Inferior parietal cortex (tissue), 1 donor: ENCODE results near the gene PSTPIP1.

Source experiments
- DNase-seq: peaks from one replicate; pipeline ENCODE4 v3.0.0-alpha.2; 2016; ENCODE audit errors: extremely low spot score

The PSTPIP1 gene

DNA sequence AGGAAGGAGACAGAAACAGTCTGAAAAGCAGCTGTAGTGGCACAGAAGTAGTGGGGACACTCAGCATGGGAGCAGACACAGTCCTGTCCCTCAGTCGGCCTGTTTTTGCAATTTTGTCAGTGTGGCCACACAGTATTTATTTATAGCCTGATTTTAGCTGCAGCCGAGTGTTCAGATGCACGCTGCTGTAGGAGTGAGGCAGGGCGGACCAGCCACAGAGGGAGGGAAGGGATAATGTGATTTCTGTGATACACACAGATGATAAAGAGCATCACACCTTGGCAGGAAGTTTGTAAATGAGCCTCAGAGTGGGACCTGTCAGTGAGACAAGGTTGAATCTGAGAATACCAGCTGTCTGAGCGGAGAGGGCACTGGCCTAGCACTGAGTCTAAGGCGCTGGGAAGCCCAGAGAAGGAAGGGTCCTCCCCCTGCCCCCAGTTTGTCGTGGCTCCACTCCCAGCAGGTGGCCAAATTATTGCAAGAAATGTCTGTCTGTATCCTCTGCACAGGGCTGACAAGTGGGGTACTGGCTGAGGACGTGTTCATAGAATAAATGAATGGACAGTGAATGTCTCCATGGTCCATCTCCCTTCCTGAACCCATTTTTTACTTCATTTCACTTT, 3.8 kb downstream of the PSTPIP1 start:
- DNase-seq = no peak

DNA sequence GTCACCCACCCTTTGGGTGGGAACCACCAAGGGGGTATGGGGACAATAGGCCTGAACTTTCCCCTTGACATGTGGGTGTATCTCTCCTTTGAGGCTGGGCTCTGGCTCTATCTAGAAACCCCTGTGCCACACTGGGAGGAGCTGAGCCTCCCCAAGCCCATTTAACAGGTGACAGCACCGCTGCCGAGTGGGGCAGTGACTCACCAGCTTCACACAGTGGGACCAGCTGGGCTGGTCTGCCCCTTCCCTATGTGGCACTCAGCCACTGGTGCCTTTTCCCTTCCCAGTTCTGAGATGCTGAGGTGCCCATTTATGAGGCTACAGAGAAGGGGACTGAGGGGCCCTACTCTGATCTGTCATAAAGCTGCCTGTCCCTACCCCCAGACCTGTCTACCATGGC, 5.1 kb downstream of the PSTPIP1 start:
- DNase-seq = no peak

DNA sequence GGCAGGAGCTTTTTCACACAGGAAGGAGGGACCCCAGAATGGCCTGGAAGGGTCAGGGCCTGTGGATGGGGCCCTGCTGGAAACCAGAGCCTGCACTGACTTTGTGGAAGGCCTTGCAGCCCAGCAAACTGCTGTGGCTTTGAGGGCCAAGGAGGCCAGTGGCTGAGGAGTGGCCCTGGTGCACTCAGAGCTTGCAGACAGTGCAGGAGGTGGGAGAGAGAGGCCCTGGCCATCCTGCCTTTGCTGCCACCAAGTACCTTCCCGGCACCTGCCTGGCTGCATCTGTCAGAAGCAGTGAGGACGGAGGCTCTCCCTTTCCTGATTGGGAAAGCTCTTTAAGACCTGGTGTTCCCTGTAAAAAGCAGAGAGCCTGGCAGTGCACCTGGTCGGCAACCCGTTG, 6.4 kb downstream of the PSTPIP1 start:
- DNase-seq = no peak

DNA sequence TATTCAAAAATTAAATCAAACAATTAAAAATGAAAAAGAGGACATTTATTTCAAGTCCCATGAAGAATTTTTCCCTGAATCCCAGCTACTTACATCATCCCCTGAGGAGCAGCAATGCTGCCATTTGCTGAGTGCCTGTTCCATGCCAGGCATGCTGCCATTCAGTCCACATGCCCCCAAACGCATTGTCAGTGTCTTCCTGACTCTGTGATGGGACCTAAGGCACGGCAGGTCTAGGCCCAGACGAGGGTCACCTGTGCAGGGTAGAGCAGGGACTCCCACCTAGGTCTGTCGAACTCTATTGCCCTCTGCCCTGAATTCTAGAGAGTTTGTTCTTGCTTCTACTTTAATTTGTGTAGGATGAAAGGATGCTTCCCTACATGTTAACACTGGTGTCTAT, 7.0 kb downstream of the PSTPIP1 start:
- DNase-seq = no peak

DNA sequence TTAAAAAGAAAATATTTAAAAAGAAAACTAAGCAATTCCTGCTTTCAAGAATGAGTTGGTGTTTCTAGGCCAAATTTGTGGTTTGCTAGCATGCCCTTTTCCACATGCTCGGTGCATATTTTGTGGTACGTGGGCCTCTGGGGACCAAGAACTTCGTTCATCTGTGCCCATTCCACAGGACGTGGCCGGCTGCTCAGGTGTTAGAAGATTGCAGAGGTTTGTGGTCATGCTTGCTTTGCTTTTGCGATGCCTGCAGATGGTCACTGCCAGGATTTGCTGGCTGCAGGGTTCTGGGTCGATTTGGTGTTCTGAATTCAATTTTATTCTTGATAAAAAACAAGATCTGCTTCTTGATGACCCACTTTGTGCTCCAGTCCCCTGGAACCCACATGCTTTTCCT, 7.5 kb downstream of the PSTPIP1 start:
- DNase-seq = no peak

DNA sequence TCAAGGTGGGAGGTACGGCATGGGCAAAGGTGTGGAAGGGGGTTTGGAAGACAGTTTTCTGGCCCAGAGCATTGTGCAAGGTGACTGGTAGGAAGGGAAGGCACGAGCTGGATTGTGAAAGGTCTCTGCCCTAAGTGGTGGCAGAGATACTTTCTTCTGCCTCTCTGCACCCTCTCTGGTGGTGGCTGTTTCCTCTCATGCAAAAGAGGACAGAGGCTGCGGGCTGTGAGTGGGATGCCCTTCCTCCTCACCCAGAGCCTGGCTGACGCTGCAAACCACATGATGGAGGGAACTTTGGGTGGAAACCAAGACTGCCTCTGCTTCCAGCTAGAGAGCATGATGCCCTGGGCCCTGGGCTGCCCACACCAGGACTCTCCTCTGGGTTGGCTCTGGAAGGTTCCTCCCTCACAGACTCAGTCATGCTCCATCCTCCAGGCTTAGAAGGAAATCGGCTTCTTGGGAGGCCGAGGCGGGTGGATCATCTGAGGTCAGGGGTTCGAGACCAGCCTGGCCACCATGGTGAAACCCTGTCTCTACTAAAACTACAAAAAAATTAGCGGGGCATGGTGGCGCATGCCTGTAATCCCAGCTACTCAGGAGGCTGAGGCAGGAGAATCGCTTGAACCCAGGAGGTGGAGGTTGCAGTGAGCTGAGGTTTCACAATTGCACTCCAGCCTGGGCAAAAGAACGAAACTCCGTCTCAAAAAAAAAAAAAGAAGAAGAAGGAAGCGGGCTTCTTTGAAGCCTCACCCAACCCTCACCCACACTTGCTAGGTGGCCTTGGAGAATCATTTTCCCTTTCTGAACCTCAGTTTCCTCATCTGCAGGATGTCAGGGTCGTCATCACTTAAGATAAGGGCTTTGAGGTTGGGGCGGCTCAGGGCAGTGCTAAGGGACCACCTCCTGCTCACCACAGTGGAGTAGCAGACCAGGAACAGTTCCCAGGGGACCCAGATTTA, 8.3 kb downstream of the PSTPIP1 start:
- DNase-seq = no peak

DNA sequence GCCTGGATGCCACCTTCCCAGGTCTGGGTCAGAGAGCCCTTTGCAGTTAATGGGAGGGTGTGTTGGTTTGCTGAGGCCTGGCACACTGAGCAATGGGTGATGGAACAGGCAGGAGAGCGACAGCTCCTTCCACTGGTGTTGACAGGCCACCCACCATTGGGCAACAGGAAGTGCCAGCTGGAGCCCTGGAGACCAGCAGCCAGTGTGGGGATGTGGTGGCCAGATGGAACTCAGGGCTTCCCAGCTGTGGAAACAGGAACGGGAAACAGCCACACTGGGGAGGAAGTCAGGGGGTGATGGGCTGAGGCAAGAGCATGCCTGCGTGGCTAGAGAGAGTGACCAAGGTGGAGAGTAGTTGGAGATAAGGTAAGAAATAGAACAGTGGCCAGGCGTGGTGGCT, 9.3 kb downstream of the PSTPIP1 start:
- DNase-seq = no peak

DNA sequence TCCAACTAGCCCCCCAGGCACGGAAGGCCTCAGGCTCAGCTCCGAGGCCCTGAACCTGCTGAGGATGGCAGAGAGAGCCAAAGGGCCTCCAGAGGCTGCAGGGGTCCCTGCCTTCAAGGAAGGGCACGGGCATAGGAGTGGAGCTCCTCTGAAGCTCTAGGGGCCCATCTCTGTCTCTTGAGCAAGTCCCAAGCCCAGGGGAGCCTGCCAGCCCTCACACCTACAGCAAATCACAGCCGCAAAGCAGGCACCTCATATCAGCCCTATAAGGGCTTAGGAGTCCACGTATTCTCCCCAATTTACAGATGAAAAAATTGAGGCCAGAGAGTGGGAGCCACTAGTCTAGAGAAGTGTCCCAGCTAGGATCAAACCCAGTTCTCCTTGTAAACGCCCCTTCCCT, 14.2 kb downstream of the PSTPIP1 start:
- no peak for DNase-seq

DNA sequence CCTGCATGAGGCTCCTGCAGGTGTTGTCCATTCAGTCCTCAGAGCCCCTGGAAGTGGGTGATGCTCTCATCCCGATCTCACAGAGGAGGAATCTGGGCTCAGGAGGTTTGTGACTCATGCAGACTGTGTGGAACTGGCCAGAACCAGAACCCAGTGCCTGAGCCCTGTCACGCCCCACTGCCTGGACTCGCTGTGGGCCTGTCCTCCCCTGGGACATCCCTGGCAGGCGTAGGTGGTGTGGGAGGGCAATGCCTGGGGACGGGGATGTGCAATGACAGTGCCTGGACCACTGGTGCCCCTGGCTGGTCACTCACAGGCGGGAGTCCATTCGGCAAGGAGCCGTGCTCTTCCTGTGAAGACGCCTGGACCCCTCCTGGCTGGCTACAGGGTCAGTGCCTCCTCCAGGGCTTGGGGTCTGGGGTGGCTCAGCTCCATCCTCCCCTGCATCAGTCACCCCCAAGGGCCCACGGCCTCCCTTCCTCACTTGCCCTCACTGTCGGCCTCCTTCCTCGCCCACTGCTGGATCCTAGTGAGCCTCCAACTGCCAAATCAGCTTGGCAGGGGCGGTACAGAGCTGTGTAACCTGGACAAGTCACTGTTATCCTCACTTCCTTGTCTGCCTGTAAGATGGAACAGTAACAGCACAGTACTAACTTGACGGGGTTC, 14.9 kb downstream of the PSTPIP1 start:
- no peak for DNase-seq

DNA sequence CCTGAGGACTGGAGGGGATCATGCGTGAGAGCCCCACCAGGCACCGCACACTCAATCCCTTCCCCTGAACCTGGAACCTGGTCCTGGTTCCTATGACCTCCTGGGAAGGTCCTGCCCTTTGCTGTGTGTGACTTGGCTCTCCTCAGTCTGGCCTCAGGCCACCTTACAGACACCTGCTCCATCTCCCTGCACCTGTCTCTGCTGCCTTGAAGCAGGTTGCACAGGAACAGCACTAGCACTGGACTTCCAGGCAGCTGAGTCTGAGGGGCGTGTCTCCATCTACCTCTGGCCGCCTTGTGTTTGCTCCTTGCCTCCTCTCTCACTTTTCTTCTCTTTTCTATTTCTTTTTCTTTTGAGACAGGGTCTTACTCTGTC, 15.4 kb downstream of the PSTPIP1 start:
- DNase-seq = no peak

DNA sequence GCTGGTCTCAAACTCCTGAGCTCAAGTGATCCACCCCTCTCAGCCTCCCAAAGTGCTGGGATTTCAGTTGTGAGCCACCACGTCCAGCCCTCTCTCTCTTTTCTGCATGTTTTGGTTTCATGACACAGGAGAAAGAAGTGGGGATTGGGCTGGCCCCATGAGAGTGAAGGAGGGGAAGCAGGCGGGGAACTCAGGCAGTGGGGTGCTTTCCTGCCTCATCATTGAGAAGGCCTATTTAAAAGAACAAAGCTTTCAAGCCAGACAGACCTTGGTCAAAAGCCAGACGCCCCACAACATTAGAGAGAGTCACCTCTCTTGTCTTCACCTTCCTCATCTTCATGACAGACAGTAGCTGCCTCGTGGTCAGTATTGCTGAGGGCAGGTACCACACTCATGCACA, 15.9 kb downstream of the PSTPIP1 start:
- no peak for DNase-seq

DNA sequence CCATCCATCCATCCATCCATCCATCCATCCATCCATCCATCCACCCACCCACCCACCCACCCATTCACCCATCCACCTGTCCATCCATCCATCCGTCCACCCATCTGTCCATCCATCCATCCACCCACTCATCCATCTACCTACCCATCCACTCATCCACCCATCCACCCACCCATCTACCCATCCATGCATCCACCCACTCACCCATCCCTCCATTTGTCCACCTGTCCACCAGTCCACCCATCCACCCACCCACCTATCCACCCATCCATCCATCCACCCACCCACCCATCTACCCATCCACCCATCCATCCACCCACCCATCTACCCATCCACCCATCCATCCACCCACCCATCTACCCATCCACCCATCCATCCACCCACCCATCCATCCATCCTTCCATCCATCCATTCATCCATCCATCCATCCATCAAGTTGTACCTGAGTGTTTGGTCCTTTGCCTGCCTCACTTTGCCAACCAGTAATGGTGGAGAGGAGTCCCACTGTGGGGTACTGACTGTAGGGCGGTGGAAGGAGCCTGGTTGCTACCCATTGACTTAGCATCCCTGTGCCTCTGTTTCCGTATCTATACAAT, 17.3 kb downstream of the PSTPIP1 start:
- DNase-seq = no peak

DNA sequence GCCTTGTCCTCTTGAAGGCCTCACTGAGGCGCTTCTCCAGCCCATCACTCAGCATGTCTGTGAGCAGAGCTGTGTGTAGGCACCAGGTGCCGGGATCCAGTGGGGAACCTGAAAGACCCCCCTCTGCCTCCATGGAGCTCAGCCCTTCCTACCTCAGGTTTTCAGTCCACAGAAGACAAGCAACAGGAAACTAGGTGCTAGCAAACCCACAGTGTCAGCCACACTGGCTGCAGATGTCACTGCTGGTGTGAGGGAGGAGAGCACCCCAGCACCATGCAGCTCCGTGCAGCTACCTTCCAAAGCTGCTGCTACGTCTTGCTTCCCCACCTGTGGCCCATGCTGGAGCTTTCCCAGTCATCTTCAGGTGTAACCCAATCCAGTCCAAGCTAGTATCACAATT, 17.9 kb downstream of the PSTPIP1 start:
- DNase-seq = no peak

DNA sequence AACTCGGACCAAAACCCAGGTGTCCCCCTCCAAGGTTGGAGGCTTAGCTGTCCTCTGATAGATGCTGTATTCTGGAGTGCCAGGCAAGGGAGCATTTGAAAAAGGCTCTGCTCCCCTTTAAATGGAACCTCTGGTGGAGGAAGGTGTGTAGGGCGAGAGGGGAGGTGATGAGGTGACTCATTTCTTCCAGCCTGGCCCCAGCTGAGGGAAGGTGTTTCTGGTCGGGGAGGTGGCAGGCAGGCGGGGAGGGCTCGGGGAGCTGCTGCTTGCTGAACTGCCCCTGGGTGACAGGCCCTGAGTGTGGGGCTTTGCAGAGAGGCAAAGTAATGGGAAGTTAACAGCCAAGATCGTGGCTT, 18.8 kb downstream of the PSTPIP1 start:
- DNase-seq = no peak

DNA sequence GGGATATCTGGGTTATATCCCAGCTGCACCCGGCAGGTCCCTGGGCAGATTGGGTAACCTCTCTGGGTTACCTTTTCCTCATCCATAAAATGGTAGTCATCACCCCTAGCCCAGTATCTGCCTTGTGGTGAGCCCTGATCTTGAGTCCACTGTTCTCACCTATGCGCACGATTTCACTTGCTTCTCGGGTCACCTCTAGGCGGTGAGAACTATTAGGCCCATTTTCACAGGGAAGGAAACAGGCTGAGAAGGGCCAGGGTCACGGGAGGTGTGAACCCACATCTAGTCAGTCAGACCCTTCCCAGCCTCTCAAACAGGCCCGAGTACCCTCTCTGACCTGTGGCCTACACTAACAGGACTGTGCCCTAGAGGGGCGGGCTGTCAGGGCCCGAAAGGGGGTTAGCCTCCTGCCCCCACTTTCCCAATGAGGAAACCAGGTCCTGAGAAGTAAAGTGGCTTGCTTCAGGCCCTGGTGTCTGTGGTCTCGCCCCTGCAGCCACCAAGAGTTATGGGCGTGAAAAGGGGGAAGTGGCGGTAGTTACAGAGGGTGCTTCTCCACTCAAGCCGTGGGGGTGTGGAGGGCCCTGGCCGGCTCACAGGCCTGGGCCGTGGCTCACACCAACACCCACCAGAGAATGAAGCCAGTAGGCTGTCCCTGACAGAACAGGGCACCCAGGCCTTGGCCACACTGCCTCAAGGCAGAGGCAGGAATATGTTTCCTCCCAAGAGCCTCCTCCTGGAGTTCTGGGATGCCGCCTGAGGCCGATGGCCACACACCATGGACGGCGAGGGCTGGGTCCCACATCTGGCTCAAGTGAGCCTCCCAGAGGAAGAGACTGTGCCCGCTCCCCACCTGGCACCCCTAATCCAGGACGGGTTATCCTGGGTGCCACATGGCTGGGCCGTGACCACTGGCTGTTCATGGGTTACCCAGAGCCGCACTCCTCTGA, 19.5 kb downstream of the PSTPIP1 start:
- no peak for DNase-seq

DNA sequence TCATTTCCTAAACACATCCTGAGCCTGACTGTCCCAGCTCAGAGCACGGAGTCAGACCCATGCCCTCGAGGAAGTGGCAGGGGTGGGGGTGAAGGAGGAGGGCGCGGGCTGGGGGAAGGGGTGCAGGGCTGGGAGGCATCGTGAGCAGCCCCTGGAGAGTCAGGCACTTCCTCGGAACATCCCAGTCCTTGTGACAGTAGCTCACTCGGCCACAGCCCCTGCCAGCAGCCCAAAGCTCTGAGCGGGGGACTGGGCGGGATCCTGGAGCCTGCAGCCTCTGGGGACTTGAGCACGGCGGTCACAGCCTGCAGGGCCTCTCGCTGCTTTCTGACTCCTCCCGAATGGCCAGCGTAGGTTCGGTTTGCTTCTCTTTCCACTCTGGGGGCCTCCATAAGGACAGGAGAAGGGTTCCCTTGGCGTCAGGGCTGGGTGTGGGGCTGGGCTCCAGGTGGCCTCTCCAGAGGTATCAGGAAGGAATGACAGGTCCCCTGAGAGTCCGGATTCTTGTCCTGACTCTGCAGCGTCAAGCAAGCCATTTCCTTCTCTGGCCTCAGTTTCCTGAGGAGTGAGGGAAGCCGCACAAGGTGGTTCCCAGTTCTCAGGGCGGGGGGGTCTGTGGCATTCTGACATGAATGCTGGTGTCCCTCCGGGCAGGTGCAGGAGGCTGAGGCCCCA, 20.9 kb downstream of the PSTPIP1 start:
- no peak for DNase-seq

DNA sequence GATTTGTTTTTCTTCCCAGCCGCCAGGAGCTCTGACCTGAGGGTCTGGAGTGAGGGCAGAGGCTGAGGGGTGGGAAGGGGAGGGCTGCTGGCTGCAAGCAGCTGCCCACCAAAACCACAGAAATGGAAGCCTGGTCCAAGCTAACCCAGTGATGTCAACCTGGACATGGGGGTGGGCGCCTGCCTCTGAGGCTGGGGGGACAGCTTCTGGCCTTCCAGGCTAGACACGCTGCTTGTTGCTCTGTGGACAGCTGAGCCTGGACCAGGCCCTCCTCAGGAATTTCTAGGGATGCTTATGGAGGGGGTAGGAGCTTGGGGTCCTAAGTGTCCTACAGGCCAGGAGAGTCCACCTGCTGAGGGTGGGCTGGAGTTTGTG, 21.4 kb downstream of the PSTPIP1 start:
- no peak for DNase-seq

DNA sequence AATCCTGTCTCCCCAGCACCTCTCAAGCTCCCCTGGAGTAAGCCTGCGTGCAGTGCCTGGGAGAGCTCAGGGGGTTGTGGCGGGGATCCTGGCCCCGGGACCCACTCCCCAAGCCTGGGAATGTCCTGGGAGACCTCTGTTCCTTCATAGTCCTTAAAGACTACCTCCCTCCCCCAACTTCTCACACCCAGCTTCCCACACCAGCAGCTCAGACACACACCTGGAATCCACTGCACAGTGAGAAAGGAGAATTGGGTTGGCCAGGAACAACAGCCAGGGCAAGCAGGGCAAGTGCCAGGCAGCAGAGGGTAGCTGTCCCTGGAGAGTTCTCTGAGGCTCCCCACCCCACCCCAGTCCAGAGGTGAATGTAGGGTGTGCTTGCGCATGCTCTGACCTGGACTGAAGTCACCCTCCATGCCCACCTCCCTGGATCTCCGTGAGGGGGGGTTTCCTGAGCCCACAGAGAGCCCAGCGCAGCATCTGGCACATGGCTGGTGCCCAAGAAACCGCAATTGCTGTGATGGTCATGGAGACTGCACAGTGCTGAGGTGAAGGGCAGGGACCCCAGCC, 22.2 kb downstream of the PSTPIP1 start:
- DNase-seq = no peak

DNA sequence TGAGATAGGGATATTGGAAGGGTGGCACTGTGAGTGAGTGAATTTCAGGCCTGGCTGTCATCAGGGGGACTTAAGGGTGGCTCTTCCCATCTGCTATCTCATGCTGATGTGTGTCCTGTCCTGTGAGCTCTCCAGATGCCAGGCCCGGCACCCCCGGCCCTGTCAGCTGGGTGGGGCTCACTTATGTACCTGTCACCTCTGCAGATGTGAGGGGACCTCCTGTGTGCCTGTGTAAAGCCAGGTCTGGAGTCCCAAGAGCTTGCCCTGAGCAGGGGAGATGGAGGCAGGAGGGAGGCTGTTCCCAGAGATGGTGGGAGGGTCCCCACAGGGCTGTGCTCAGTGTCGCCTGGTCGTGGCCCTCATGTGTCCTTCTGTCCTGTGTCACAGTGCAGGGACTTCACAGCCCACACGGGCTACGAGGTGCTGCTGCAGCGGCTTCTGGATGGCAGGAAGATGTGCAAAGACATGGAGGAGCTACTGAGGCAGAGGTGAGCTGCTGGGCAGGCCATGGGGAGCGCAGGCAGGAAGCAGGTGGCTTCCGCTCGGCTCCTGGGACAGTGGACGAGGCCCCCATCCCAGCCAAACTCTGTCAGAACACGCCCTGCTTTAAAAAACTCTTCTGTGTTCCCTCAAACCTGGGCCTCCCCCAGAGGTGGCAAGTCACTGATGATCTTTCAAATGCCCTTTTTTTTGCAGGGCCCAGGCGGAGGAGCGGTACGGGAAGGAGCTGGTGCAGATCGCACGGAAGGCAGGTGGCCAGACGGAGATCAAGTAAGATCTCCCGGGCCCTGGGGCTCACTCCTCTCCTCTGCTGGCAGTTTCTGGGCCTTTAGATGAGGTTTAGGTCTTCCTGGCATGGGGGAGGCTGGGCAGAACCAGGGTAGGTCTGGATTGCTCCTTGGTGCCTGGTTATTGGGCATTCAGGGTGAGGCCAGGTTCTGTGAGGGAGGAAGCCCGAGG, 23.1 kb downstream of the PSTPIP1 start:
- no peak for DNase-seq
